GM10248 (cell line): ENCODE results near the gene TRPC4AP.

Experiments used
- CTCF ChIA-PET: fragments of 300-600 bp; sonication (Branson Sonifier 250); formaldehyde crosslinking; extraction: SDS; loops from one replicate; lab custom pipeline; 2021; ENCODE audit warnings: antibody characterized with exemption; lab: Yijun Ruan, JAX
- POLR2A ChIA-PET: fragments of 350-650 bp; sonication (Branson Sonifier 250); formaldehyde crosslinking; extraction: SDS; loops from one replicate; lab custom pipeline; 2020; ENCODE audit warnings: antibody characterized with exemption; lab: Yijun Ruan, JAX
- DNase-seq: peaks from one replicate; pipeline ENCODE4 v3.0.0; 2012; ENCODE audit errors: extremely low spot score
- TF ChIP-seq, protein P1 (sequence below): IDR thresholded peaks from 2 replicates; pipeline ENCODE4 v1.5.1; 2012; ENCODE audit warnings: mild to moderate bottlenecking, low read depth; ENCODE audit errors: extremely low read depth, missing control alignments, control extremely low read depth

The TRPC4AP gene

DNA sequence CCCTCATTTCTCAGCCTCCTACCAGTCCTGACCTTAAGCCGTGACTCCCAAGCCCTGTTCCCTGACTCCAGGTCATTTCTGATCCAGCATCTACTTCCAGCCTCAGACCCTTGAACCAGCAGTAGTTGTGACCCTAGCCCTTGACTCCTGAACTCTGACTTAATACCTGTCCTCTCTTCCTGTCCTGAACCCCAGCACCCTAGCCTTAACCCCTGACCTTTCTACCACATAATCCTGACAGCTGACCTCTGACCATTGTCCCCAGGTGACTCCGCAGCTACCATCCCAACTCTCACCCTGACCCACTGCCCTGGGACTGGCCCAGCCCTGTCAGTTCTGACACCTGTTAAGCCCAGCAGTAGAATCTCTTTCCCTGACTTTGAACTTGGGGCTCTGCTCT lies 94.8 kb downstream of the TRPC4AP start:
- no peak for DNase-seq
- ChIA-PET CTCF (interaction anchor here (1.0 to 1.3 kb wide), 2 partner anchors 10 to 125 kb away, joined by 3 to 5 read pairs; partner anchors contain the start of gene GGT7), POLR2A (no interaction called here)
- TF ChIP-seq, protein P1, sequence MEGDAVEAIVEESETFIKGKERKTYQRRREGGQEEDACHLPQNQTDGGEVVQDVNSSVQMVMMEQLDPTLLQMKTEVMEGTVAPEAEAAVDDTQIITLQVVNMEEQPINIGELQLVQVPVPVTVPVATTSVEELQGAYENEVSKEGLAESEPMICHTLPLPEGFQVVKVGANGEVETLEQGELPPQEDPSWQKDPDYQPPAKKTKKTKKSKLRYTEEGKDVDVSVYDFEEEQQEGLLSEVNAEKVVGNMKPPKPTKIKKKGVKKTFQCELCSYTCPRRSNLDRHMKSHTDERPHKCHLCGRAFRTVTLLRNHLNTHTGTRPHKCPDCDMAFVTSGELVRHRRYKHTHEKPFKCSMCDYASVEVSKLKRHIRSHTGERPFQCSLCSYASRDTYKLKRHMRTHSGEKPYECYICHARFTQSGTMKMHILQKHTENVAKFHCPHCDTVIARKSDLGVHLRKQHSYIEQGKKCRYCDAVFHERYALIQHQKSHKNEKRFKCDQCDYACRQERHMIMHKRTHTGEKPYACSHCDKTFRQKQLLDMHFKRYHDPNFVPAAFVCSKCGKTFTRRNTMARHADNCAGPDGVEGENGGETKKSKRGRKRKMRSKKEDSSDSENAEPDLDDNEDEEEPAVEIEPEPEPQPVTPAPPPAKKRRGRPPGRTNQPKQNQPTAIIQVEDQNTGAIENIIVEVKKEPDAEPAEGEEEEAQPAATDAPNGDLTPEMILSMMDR: no peak

DNA sequence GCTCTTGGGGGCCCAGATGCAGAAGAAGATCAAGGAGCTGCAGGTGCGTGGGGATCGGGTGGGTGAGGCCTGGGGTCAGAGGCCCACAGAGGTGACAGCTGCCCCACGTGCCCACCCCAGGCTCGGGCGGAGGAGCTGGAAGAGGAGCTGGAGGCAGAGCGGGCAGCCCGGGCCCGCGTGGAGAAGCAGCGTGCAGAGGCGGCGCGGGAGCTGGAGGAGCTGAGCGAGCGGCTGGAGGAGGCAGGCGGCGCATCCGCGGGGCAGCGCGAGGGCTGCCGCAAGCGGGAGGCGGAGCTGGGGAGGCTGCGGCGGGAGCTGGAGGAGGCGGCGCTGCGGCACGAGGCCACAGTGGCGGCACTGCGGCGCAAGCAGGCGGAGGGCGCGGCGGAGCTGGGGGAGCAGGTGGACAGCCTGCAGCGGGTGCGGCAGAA lies 95.5 kb downstream of the TRPC4AP start:
- no peak for DNase-seq
- TF ChIP-seq, protein P1: no peak
- CTCF ChIA-PET: interaction anchor here (1.0 to 1.3 kb wide), 2 partner anchors 10 to 124 kb away, joined by 3 to 5 read pairs; partner anchors contain the start of gene GGT7
- POLR2A ChIA-PET: interaction anchor here (0.7 kb wide), 1 partner anchor 9 kb away, joined by 3 read pairs; no protein-coding TSS in a partner anchor

DNA sequence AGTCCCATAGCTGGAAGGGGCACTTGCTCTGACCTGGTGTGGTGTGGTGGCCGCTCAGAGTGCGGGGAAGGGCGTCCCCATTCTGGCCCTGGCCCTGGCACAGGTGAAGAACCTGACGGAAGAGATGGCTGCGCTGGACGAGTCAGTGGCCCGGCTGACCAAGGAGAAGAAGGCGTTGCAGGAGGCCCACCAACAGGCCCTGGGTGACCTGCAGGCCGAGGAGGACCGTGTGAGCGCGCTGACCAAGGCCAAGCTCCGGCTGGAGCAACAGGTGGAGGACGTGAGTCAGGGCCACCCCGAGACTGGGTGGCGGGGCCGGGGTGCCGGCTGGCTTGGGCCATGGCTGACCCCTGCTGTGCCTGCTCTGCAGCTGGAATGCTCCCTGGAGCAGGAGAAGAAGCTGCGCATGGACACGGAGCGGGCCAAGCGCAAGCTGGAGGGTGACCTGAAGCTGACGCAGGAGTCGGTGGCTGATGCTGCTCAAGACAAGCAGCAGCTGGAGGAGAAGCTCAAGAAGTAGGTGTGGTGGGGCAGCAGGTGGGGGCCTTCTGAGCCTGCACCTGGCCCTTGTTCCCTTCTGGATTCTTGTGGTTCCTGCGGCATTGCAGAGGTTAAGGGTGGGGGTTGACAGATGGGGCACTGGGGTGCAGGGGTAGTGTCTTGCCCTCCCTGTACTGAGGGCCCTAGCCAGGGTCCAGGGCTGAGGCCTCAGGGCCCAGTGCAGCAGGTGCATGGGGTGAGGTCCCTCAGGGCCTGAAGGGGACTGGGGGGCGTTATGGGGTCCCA lies 96.2 kb downstream of the TRPC4AP start:
- no peak for DNase-seq
- ChIA-PET CTCF (interaction anchor here (1.0 kb wide), 1 partner anchor 11 kb away, joined by 5 read pairs; no protein-coding TSS in a partner anchor), POLR2A (interaction anchor here (0.7 kb wide), 1 partner anchor 9 kb away, joined by 3 read pairs; no protein-coding TSS in a partner anchor)
- TF ChIP-seq, protein P1: no peak

DNA sequence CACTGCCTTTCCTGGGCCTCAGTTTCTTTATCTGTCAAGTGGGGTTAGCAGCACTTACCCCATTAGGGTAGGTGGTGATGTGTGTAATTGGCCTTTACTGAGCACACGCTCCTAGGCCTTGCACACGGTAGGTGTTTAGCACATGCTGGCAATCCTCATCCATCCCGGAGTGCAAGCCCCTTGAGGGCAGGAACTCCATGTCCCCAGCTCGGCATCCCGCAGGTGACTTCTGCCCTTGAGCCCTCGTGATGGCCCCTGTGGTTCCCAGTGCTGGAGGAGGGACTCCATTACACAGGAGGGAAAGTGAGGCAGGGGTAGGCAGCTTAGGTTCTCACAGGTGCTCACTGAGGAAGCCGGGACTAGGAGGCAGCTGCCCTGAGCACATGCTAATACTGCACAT lies 96.9 kb downstream of the TRPC4AP start:
- ChIA-PET POLR2A (no interaction called here), CTCF (interaction anchor here (1.3 to 1.8 kb wide), 2 partner anchors 112 to 308 kb away, joined by 3 to 4 read pairs; no protein-coding TSS in a partner anchor)
- TF ChIP-seq, protein P1: no peak
- DNase-seq: no peak

DNA sequence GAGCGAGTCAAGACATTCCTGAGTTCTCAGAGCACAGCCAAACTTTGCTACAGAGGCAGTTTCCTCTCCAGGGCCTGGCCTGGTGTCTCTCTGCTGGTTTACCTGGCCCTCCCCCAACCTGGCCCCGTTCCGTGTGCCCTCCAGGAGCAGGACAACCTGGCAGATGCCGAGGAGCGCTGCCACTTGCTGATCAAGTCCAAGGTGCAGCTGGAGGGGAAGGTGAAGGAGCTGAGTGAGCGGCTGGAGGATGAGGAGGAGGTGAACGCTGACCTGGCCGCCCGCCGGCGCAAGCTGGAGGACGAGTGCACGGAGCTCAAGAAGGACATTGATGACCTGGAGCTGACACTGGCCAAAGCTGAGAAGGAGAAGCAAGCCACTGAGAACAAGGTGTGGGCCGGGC lies 97.4 kb downstream of the TRPC4AP start:
- POLR2A ChIA-PET: no interaction called here
- CTCF ChIA-PET: interaction anchor here (1.3 to 1.8 kb wide), 2 partner anchors 112 to 309 kb away, joined by 3 to 4 read pairs; no protein-coding TSS in a partner anchor
- DNase-seq: no peak
- TF ChIP-seq, protein P1: no peak

DNA sequence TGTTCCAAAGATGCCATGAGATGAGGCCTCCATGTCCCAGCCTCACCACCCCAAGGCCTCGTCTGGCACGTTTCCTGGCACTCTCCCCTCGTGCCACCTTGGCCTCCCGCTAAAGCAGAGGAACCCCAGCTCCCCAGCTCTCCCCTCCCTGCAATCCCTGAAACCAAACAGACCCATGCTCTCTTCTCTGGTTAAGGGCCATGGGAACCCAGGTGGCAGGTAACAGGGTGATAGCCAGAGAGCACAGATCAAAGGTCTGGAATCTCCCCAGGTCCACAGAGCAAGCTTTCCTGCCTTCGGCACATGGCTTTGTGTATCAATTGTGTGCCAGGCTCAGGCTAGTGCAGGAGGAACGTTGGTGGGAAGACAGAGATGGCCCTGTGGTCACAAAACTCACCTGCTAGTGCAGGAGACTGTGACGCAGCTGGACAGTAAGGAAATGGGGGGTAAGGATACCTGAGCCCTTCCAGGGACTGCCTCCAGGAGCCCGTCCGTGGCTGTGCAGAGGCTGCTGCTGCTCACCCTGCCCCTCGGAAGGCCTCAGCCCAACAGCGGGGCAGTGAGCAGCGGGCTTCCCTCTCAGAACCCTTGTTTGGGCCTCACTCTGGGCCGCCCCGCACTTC lies 98.0 kb downstream of the TRPC4AP start:
- ChIA-PET CTCF (interaction anchor here (1.3 to 1.8 kb wide), 2 partner anchors 111 to 309 kb away, joined by 3 to 4 read pairs; no protein-coding TSS in a partner anchor), POLR2A (no interaction called here)
- TF ChIP-seq, protein P1: no peak

More for the DNA sequence above, 98.0 kb downstream of the TRPC4AP start:
- no peak for DNase-seq
